SJCRH30 (cell line): Measurements from ENCODE around the gene POLE. TPM values are rescaled to one million over a fixed set of nuclear protein-coding genes. Genes with fewer than 3 reads are reported as not detected.
A peak's percentile ranks its signal among the peaks of the same experiment; 100 is the strongest.
"Not testable (repeated sequence)": the region's sequence is repeated elsewhere in the genome, so short reads cannot be mapped to it uniquely, and the experiment has no call there.

Experiments
- DNase-seq, 2 experiments: peaks; one replicate each; pipeline ENCODE4 v3.0.0-alpha.2; 2015 to 2020
- H3K27ac ChIP-seq: fragments of 250-450 bp; sonication (Bioruptor Pico); 2 replicates; pipeline ENCODE4 v1.5.1; 2020; ENCODE audit warnings: mild to moderate bottlenecking, moderate library complexity
- H3K27me3 ChIP-seq: fragments of 250-450 bp; sonication (Bioruptor Pico); 2 replicates; pipeline ENCODE4 v1.5.1; 2020; ENCODE audit warnings: mild to moderate bottlenecking, moderate library complexity
- H3K36me3 ChIP-seq: fragments of 250-450 bp; sonication (Bioruptor Pico); 2 replicates; pipeline ENCODE4 v1.5.1; 2020; ENCODE audit warnings: mild to moderate bottlenecking, moderate library complexity
- H3K4me1 ChIP-seq: fragments of 250-450 bp; sonication (Bioruptor Pico); 2 replicates; pipeline ENCODE4 v1.5.1; 2020; ENCODE audit warnings: mild to moderate bottlenecking, moderate library complexity
- H3K4me3 ChIP-seq: fragments of 250-450 bp; sonication (Bioruptor Pico); 2 replicates; pipeline ENCODE4 v1.5.1; 2020; ENCODE audit warnings: mild to moderate bottlenecking, moderate library complexity
- H3K9me3 ChIP-seq: fragments of 250-450 bp; sonication (Bioruptor Pico); replicated peaks from 2 replicates; pipeline ENCODE4 v1.5.1; 2020; ENCODE audit warnings: mild to moderate bottlenecking, moderate library complexity
- total RNA-seq: library from RNA; depleted of rRNA; stranded (reverse); fragments of >200 nt; shearing (Covaris generic); gene quantifications from 2 replicates; pipeline ENCODE4 v1.2.3, GENCODE V29; 2014

Gene POLE
- total RNA-seq, 1 experiment from 2014 or later = 95.8 TPM

GRCh38 chr12:132708150-132708549 lies 21.0 kb upstream of the POLE start:
- Histone ChIP-seq H3K4me1 (no peaks in the 10 kb centered on the region), H3K27ac (no peak overlapping the region), H3K27me3 (no peaks in the 10 kb centered on the region), H3K9me3 (no peaks in the 10 kb centered on the region), H3K4me3 (no peak overlapping the region), H3K36me3 (peaks cover 8% of the 10 kb centered on the region)
- DNase-seq = no peak

- no peak for DNase-seq
- Histone ChIP-seq H3K27ac (no peak overlapping the region), H3K36me3 (peaks cover 7% of the 10 kb centered on the region), H3K27me3 (no peaks in the 10 kb centered on the region), H3K4me1 (no peaks in the 10 kb centered on the region), H3K9me3 (no peaks in the 10 kb centered on the region), H3K4me3 (no peak overlapping the region)
Observed at GRCh38 chr12:132707241-132707640, 20.1 kb upstream of the POLE start.

- H3K36me3 ChIP-seq = peaks cover 26% of the 10 kb centered on the region
Observed at GRCh38 chr12:132703641-132704040, 16.5 kb upstream of the POLE start.

GRCh38 chr12:132702640-132703039 lies 15.5 kb upstream of the POLE start:
- no peak for DNase-seq
- Histone ChIP-seq H3K4me1 (no peaks in the 10 kb centered on the region), H3K9me3 (no peaks in the 10 kb centered on the region), H3K36me3 (peaks cover 32% of the 10 kb centered on the region), H3K27me3 (no peaks in the 10 kb centered on the region), H3K27ac (no peak overlapping the region), H3K4me3 (no peak overlapping the region)

More at GRCh38 chr12:132703641-132704040, 16.5 kb upstream of the POLE start:
- no peak overlapping the region for H3K4me3 ChIP-seq
- no peaks in the 10 kb centered on the region for H3K4me1 ChIP-seq
- no peaks in the 10 kb centered on the region for H3K27me3 ChIP-seq
- no peaks in the 10 kb centered on the region for H3K9me3 ChIP-seq
- no peak for DNase-seq
- H3K27ac ChIP-seq = no peak overlapping the region

- no peak for DNase-seq
- H3K36me3 ChIP-seq = peaks cover 51% of the 10 kb centered on the region
Observed at GRCh38 chr12:132700212-132700822, 13.2 kb upstream of the POLE start.

GRCh38 chr12:132698341-132698740 lies 11.2 kb upstream of the POLE start:
- Histone ChIP-seq H3K36me3 (peaks cover 51% of the 10 kb centered on the region), H3K4me1 (no peaks in the 10 kb centered on the region), H3K27me3 (no peaks in the 10 kb centered on the region), H3K4me3 (no peak overlapping the region), H3K9me3 (no peaks in the 10 kb centered on the region), H3K27ac (no peak overlapping the region)
- no peak for DNase-seq

More at GRCh38 chr12:132700212-132700822, 13.2 kb upstream of the POLE start:
- Histone ChIP-seq H3K4me1 (no peaks in the 10 kb centered on the region), H3K9me3 (no peaks in the 10 kb centered on the region), H3K27me3 (no peaks in the 10 kb centered on the region), H3K4me3 (no peak overlapping the region), H3K27ac (no peak overlapping the region)

GRCh38 chr12:132695431-132695830 lies 8.3 kb upstream of the POLE start:
- no peak overlapping the region for H3K4me3 ChIP-seq
- no peaks in the 10 kb centered on the region for H3K4me1 ChIP-seq
- H3K9me3 ChIP-seq = no peaks in the 10 kb centered on the region
- H3K36me3 ChIP-seq = peaks cover 50% of the 10 kb centered on the region
- H3K27ac ChIP-seq = no peak overlapping the region
- no peaks in the 10 kb centered on the region for H3K27me3 ChIP-seq
- no peak for DNase-seq

GRCh38 chr12:132694888-132695287 lies 7.7 kb upstream of the POLE start:
- H3K27ac ChIP-seq, H3K4me3 ChIP-seq, H3K4me1 ChIP-seq, H3K9me3 ChIP-seq, H3K27me3 ChIP-seq, DNase-seq: not testable (repeated sequence)
- H3K36me3 ChIP-seq = peaks cover 52% of the 10 kb centered on the region

GRCh38 chr12:132692030-132692429 lies 4.9 kb upstream of the POLE start:
- H3K4me1 ChIP-seq, H3K4me3 ChIP-seq, DNase-seq, H3K9me3 ChIP-seq, H3K27ac ChIP-seq, H3K27me3 ChIP-seq: not testable (repeated sequence)
- peaks cover 37% of the 10 kb centered on the region for H3K36me3 ChIP-seq

- no peak for DNase-seq
- Histone ChIP-seq H3K9me3 (no peaks in the 10 kb centered on the region), H3K4me1 (no peaks in the 10 kb centered on the region), H3K36me3 (peaks cover 31% of the 10 kb centered on the region), H3K27ac (no peak overlapping the region), H3K4me3 (no peak overlapping the region), H3K27me3 (no peaks in the 10 kb centered on the region)
Observed at GRCh38 chr12:132690112-132690511, 3.0 kb upstream of the POLE start.

- no peak for DNase-seq
- no peak overlapping the region for H3K4me3 ChIP-seq
- H3K27ac ChIP-seq = no peak overlapping the region
- no peaks in the 10 kb centered on the region for H3K9me3 ChIP-seq
- no peaks in the 10 kb centered on the region for H3K4me1 ChIP-seq
- no peaks in the 10 kb centered on the region for H3K27me3 ChIP-seq
- peaks cover 30% of the 10 kb centered on the region for H3K36me3 ChIP-seq
Observed at GRCh38 chr12:132689227-132689626, 2.1 kb upstream of the POLE start.

- H3K36me3 ChIP-seq = peaks cover 41% of the 10 kb centered on the region
- no peaks in the 10 kb centered on the region for H3K4me1 ChIP-seq
- no peaks in the 10 kb centered on the region for H3K27me3 ChIP-seq
- peaks cover 8% of the 10 kb centered on the region; the same call in 1 of the 2 replicates for H3K9me3 ChIP-seq
- peak overlapping the region; percentile 71 for H3K27ac ChIP-seq
- peak overlapping the region; percentile 79 for H3K4me3 ChIP-seq
- peak in 1 of 2 experiments; percentile 42 for DNase-seq
Observed at GRCh38 chr12:132686825-132687210, 324 bp downstream of the POLE start.

- H3K4me1 ChIP-seq = no peaks in the 10 kb centered on the region
- peaks cover 42% of the 10 kb centered on the region for H3K36me3 ChIP-seq
- no peak overlapping the region for H3K27ac ChIP-seq
- H3K9me3 ChIP-seq = peaks cover 8% of the 10 kb centered on the region; the same call in 1 of the 2 replicates
- H3K4me3 ChIP-seq = no peak overlapping the region
- no peak for DNase-seq
- H3K27me3 ChIP-seq = no peaks in the 10 kb centered on the region
Observed at GRCh38 chr12:132685400-132685799, 1.7 kb downstream of the POLE start.

- H3K27ac ChIP-seq = no peak overlapping the region
- no peaks in the 10 kb centered on the region for H3K27me3 ChIP-seq
- no peaks in the 10 kb centered on the region for H3K9me3 ChIP-seq
- H3K4me1 ChIP-seq = no peaks in the 10 kb centered on the region
- H3K36me3 ChIP-seq = peaks cover 83% of the 10 kb centered on the region
- no peak for DNase-seq
- no peak overlapping the region for H3K4me3 ChIP-seq
Observed at GRCh38 chr12:132677492-132677891, 9.7 kb downstream of the POLE start.

- H3K27me3 ChIP-seq = no peaks in the 10 kb centered on the region
- peaks cover 82% of the 10 kb centered on the region for H3K36me3 ChIP-seq
- no peak overlapping the region for H3K27ac ChIP-seq
- no peaks in the 10 kb centered on the region for H3K9me3 ChIP-seq
- DNase-seq = no peak
- no peaks in the 10 kb centered on the region for H3K4me1 ChIP-seq
- no peak overlapping the region for H3K4me3 ChIP-seq
Observed at GRCh38 chr12:132675757-132676432, 11.2 kb downstream of the POLE start.

- DNase-seq = no peak
- Histone ChIP-seq H3K4me3 (no peak overlapping the region), H3K27me3 (no peaks in the 10 kb centered on the region), H3K27ac (no peak overlapping the region), H3K36me3 (peaks cover 79% of the 10 kb centered on the region), H3K4me1 (no peaks in the 10 kb centered on the region), H3K9me3 (no peaks in the 10 kb centered on the region)
Observed at GRCh38 chr12:132674561-132674960, 12.6 kb downstream of the POLE start.
